CD14-positive monocyte (primary cell): ENCODE results near the gene TTC39A. TPM values are rescaled to one million over a fixed set of nuclear protein-coding genes. Genes with fewer than 3 reads are reported as not detected.

Source experiments
- DNase-seq, 3 donors: peaks; one replicate each; pipeline ENCODE4 v3.0.0-alpha.2; 2011 to 2022
- H2AFZ ChIP-seq: 2 replicates; pipeline ENCODE4 v1.6.0; 2012; ENCODE audit warnings: mild to moderate bottlenecking, low read depth, low read length, inconsistent platforms; ENCODE audit not compliant: insufficient read depth, poor library complexity, severe bottlenecking
- H3K27ac ChIP-seq, 2 donors: 1 replicate in 1 of 2; 2 replicates in 1 of 2; pipeline ENCODE4 v1.5.1; 2012 to 2013; ENCODE audit warnings: low read length in 2 of 2, control low read depth in 1 of 2, inconsistent platforms in 1 of 2, low read depth in 1 of 2, mild to moderate bottlenecking in 1 of 2
- H3K27me3 ChIP-seq, 2 donors: one replicate each; pipeline versions ENCODE4 v1.6.0 to v1.6.1; 2011 to 2013; ENCODE audit warnings: low read length in 2 of 2; ENCODE audit not compliant: control insufficient read depth in 2 of 2, insufficient read depth in 2 of 2
- H3K36me3 ChIP-seq, 2 donors: replicated peaks in 1 of 2; 1 replicate in 1 of 2; 2 replicates in 1 of 2; pipeline versions ENCODE4 v1.5.1 to v1.6.1; 2012 to 2013; ENCODE audit warnings: low read length in 2 of 2, control low read depth in 1 of 2, inconsistent platforms in 1 of 2, mild to moderate bottlenecking in 1 of 2; ENCODE audit not compliant: insufficient read depth in 2 of 2, control insufficient read depth in 1 of 2
- H3K4me1 ChIP-seq, 2 donors: 1 replicate in 1 of 2; 2 replicates in 1 of 2; pipeline versions ENCODE4 v1.5.1 to v1.6.1; 2012 to 2013; ENCODE audit warnings: low read length in 2 of 2, control low read depth in 1 of 2, inconsistent platforms in 1 of 2, mild to moderate bottlenecking in 1 of 2, moderate library complexity in 1 of 2; ENCODE audit not compliant: insufficient read depth in 2 of 2, control insufficient read depth in 1 of 2
- H3K4me2 ChIP-seq: replicated peaks from 2 replicates; pipeline ENCODE3; 2012; ENCODE audit warnings: low read length, moderate library complexity, mild to moderate bottlenecking; ENCODE audit not compliant: poor library complexity, severe bottlenecking; ENCODE audit errors: extremely low read depth
- H3K4me3 ChIP-seq, 3 experiments: fragments of 200-600 bp in 1 of 3; sonication (generic) in 1 of 3; replicated peaks in 1 of 3; 1 replicate in 2 of 3; 2 replicates in 1 of 3; pipeline ENCODE4 v1.5.1; 2011 to 2013; ENCODE audit warnings: low read length in 3 of 3, mild to moderate bottlenecking in 3 of 3, control low read depth in 2 of 3, low read depth in 2 of 3, inconsistent platforms in 1 of 3, moderate library complexity in 1 of 3
- H3K79me2 ChIP-seq: 2 replicates; pipeline ENCODE4 v1.6.0; 2012; ENCODE audit warnings: mild to moderate bottlenecking, control low read depth, inconsistent platforms, low read length, moderate library complexity; ENCODE audit not compliant: insufficient read depth
- H3K9ac ChIP-seq: 2 replicates; pipeline ENCODE4 v1.6.0; 2017; ENCODE audit warnings: low read length, mild to moderate bottlenecking; ENCODE audit not compliant: insufficient read depth, poor library complexity, severe bottlenecking
- H3K9me3 ChIP-seq, 2 donors: replicated peaks in 1 of 2; 1 replicate in 1 of 2; 2 replicates in 1 of 2; pipeline versions ENCODE4 v1.5.1 to v1.6.1; 2012 to 2013; ENCODE audit warnings: low read length in 2 of 2, control low read depth in 1 of 2; ENCODE audit not compliant: control insufficient read depth in 1 of 2, insufficient read depth in 1 of 2
- H4K20me1 ChIP-seq: 2 replicates; pipeline ENCODE4 v1.6.0; 2012; ENCODE audit warnings: mild to moderate bottlenecking, low read length, control low read depth, moderate library complexity; ENCODE audit not compliant: insufficient read depth
- H3K27ac Mint-ChIP-seq, 7 donors: one replicate each; pipeline ENCODE4 v1.8.0; 2020; ENCODE audit warnings: mild to moderate bottlenecking in 7 of 7, mixed read lengths in 7 of 7, moderate library complexity in 6 of 7, inconsistent platforms in 2 of 7
- H3K27me3 Mint-ChIP-seq, 3 donors: one replicate each; pipeline ENCODE4 v1.8.0; 2021 to 2022; ENCODE audit warnings: low read depth in 3 of 3, mild to moderate bottlenecking in 3 of 3, mixed read lengths in 3 of 3, moderate library complexity in 3 of 3, inconsistent platforms in 1 of 3
- H3K36me3 Mint-ChIP-seq, 2 donors: one replicate each; pipeline ENCODE4 v1.8.0; 2020; ENCODE audit warnings: mixed read lengths in 2 of 2, inconsistent platforms in 1 of 2, mild to moderate bottlenecking in 1 of 2
- H3K4me1 Mint-ChIP-seq: one replicate; pipeline ENCODE4 v1.8.0; 2020; ENCODE audit warnings: mild to moderate bottlenecking, mixed read lengths
- H3K4me3 Mint-ChIP-seq, 2 donors: one replicate each; pipeline ENCODE4 v1.8.0; 2020; ENCODE audit warnings: mild to moderate bottlenecking in 2 of 2, mixed read lengths in 2 of 2, moderate library complexity in 1 of 2
- H3K9me3 Mint-ChIP-seq, 7 donors: one replicate each; pipeline ENCODE4 v1.8.0; 2020 to 2022; ENCODE audit warnings: mixed read lengths in 7 of 7, mild to moderate bottlenecking in 6 of 7, moderate library complexity in 6 of 7, inconsistent platforms in 2 of 7
- WGBS: methylation state at CpG from one replicate; pipeline ENCODE4 v1.1.5; 2013; ENCODE audit warnings: missing lambda C conversion rate; ENCODE audit not compliant: insufficient coverage; 5-methylcytosine and 5-hydroxymethylcytosine counted together
- intact Hi-C, 2 donors: fragments of 100-400 bp; cut with micrococcal nuclease; formaldehyde crosslinking; loops; one replicate each; pipeline versions ENCODE4 v1.15.0 to v1.15.1; 2023
- polyA plus RNA-seq, 3 donors: library from polyadenylated mRNA; depleted of rRNA in 1 of 3; unstranded in 2 of 3; stranded (reverse) in 1 of 3; fragments of 300-500 nt in 2 of 3; fragments of >200 nt in 1 of 3; fragmentation: Illumina TruSeq in 2 of 3; gene quantifications; 1 replicate in 2 of 3; 2 replicates in 1 of 3; pipeline ENCODE4 v1.2.3, GENCODE V29; 2012 to 2021
- TF ChIP-seq, protein P1 (sequence below): fragments of 200-600 bp; IDR thresholded peaks from one replicate; pipeline ENCODE4 v1.8.0; 2022; ENCODE audit warnings: antibody characterized with exemption, mild to moderate bottlenecking

The TTC39A gene
- polyA plus RNA-seq, 3 donors = 0.16 TPM; not detected in 2

DNA sequence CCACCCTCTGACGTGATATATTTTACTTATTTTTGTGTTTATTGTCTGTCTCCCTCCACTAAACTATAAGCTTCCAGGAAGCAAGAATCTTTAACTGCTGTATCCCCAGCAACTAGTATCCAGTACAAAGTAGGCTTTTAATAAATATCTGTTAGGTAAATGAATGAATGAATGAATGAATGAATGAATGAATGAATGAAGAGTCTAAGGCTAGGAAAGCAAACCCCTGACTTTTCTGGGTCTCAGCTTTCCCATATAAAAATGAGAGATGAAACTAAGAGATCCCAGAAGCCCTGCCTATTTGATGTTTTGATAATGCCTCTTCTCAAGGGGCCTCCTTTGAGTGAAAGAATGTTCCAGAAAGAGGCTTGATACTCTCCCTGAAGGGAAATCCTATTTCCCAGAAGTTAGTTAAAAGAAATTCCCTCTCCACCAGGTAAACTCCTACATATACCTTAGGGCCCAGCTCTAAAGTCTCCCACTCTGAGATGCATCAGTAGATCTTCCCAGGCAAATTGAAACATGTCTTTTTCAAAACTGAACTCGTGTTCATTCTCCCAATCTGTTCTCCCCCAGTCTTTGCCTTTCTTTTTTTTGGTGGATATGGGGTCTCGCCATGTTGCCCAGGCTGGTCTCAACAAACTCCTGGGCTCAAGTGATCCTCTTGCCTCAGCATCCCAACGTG is 7.8 kb downstream of the TTC39A start:
- Histone ChIP-seq H3K4me2 (no peak overlapping the region), H2AFZ (no peak overlapping the region), H3K27me3 (no peaks in the 10 kb centered on the region), H3K36me3 (no peaks in the 10 kb centered on the region), H3K27ac (no peak overlapping the region), H3K9ac (no peak overlapping the region), H3K4me3 (no peak overlapping the region), H4K20me1 (no peaks in the 10 kb centered on the region), H3K4me1 (no peaks in the 10 kb centered on the region), H3K9me3 (no peaks in the 10 kb centered on the region), H3K79me2 (no peaks in the 10 kb centered on the region)
- intact Hi-C loops = no loop called here
- Mint-ChIP-seq H3K4me1 (no peaks in the 10 kb centered on the region), H3K36me3 (no peaks in the 10 kb centered on the region), H3K27ac (no peak overlapping the region), H3K4me3 (no peak overlapping the region), H3K9me3 (peaks cover 0 to 3% (median 0%) of the 10 kb centered on the region in 7 donors), H3K27me3 (peaks cover 2 to 4% (median 3%) of the 10 kb centered on the region in 3 donors)
- TF ChIP-seq, protein P1, sequence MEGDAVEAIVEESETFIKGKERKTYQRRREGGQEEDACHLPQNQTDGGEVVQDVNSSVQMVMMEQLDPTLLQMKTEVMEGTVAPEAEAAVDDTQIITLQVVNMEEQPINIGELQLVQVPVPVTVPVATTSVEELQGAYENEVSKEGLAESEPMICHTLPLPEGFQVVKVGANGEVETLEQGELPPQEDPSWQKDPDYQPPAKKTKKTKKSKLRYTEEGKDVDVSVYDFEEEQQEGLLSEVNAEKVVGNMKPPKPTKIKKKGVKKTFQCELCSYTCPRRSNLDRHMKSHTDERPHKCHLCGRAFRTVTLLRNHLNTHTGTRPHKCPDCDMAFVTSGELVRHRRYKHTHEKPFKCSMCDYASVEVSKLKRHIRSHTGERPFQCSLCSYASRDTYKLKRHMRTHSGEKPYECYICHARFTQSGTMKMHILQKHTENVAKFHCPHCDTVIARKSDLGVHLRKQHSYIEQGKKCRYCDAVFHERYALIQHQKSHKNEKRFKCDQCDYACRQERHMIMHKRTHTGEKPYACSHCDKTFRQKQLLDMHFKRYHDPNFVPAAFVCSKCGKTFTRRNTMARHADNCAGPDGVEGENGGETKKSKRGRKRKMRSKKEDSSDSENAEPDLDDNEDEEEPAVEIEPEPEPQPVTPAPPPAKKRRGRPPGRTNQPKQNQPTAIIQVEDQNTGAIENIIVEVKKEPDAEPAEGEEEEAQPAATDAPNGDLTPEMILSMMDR = no peak
- no peak for DNase-seq
- 83% methylated on average over 1 of the region's 4 CpGs for WGBS

DNA sequence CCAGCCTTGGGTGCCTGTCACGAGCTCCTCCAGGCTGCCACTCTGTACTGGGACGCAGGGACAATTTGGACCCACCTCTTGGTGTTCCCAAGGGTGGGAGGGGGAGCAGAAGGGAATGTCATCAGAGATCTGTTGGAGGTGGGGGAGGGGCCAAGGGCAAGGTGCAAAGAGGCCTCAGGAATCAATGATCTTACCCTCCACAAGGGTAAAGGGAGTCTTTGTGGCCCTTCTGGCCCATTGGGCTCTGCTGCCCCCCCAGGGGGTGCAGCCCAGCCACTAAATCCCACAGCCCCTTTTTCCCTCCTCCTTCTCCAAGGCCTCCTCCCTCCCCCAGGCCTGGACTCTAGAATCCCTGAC is 8.5 kb downstream of the TTC39A start:
- Mint-ChIP-seq H3K4me3 (no peak overlapping the region), H3K4me1 (no peaks in the 10 kb centered on the region), H3K27me3 (peaks cover 2 to 4% (median 3%) of the 10 kb centered on the region in 3 donors), H3K27ac (peak overlapping the region in 1 of 7 donors; percentile 70), H3K36me3 (no peaks in the 10 kb centered on the region), H3K9me3 (peaks cover 0 to 3% (median 0%) of the 10 kb centered on the region in 7 donors)
- Histone ChIP-seq H3K4me3 (no peak overlapping the region), H2AFZ (no peak overlapping the region), H4K20me1 (no peaks in the 10 kb centered on the region), H3K79me2 (no peaks in the 10 kb centered on the region), H3K4me2 (no peak overlapping the region), H3K36me3 (no peaks in the 10 kb centered on the region), H3K9me3 (no peaks in the 10 kb centered on the region), H3K4me1 (no peaks in the 10 kb centered on the region), H3K27me3 (no peaks in the 10 kb centered on the region), H3K9ac (no peak overlapping the region), H3K27ac (no peak overlapping the region)
- no peak for DNase-seq
- TF ChIP-seq, protein P1 = no peak
- intact Hi-C loops = no loop called here
- WGBS = no CpG with 5 or more reads among the region's 2 CpGs
